Uterus (tissue), 4 donors: Measurements from ENCODE around the gene LPAR1. TPM values are rescaled to one million over a fixed set of nuclear protein-coding genes. Genes with fewer than 3 reads are reported as not detected.

Experiments
- DNase-seq, 2 donors: peaks; one replicate each; pipeline ENCODE4 v3.0.0-alpha.2; 2019 to 2020
- H3K27ac ChIP-seq, 2 donors: fragments of 200-600 bp; sonication (generic); 1 replicate in 1 of 2; 2 replicates in 1 of 2; pipeline ENCODE4 v1.5.1; 2016 to 2018
- H3K27me3 ChIP-seq, 2 donors: fragments of 200-600 bp; sonication (generic); one replicate each; pipeline ENCODE4 v1.5.1; 2018 to 2019; ENCODE audit warnings: control low read depth in 1 of 2
- H3K36me3 ChIP-seq, 2 donors: fragments of 200-600 bp; sonication (generic); one replicate each; pipeline ENCODE4 v1.5.1; 2019; ENCODE audit warnings: control low read depth in 1 of 2
- H3K4me1 ChIP-seq, 2 donors: fragments of 200-600 bp; sonication (generic); one replicate each; pipeline ENCODE4 v1.5.1; 2018 to 2019; ENCODE audit warnings: control low read depth in 1 of 2
- H3K4me3 ChIP-seq, 2 donors: fragments of 200-600 bp; sonication (generic); 1 replicate in 1 of 2; 2 replicates in 1 of 2; pipeline ENCODE4 v1.5.1; 2018 to 2019; ENCODE audit warnings: mild to moderate bottlenecking in 1 of 2
- H3K9me3 ChIP-seq, 2 donors: fragments of 200-600 bp; sonication (generic); one replicate each; pipeline ENCODE4 v1.5.1; 2019; ENCODE audit warnings: control low read depth in 1 of 2
- CTCF ChIP-seq, 4 experiments: fragments of 200-600 bp in 2 of 4; fragments of 450-650 bp in 2 of 4; sonication (generic) in 2 of 4; IDR thresholded peaks; one replicate each; pipeline ENCODE4 v1.5.1; 2016 to 2019; ENCODE audit warnings: antibody characterized with exemption in 4 of 4, mild to moderate bottlenecking in 2 of 4, moderate library complexity in 1 of 4
- POLR2A ChIP-seq, 2 donors: fragments of 450-650 bp; IDR thresholded peaks; one replicate each; pipeline ENCODE4 v1.6.1; 2016; ENCODE audit warnings: antibody characterized with exemption in 2 of 2, mild to moderate bottlenecking in 1 of 2, moderate library complexity in 1 of 2
- intact Hi-C: fragments of 100-400 bp; cut with DNase I; formaldehyde crosslinking; loops from one replicate; pipeline ENCODE4 v1.15.1; 2023; ENCODE audit warnings: low total_unique reads
- total RNA-seq, 4 donors: library from RNA; depleted of rRNA in 3 of 4; stranded (reverse); fragments of >200 nt in 3 of 4; gene quantifications; one replicate each; pipeline versions ENCODE4 v1.1.0 to v1.2.4, GENCODE V29; 2014 to 2023
- donor health status: DM: yes; HTN: yes; CAD: no.

The LPAR1 gene
- total RNA-seq, 4 donors from 2014 or later: 12.3 to 68.0 (median 51.0) TPM

- H3K27ac ChIP-seq: no peak overlapping the region
- no peaks in the 10 kb centered on the region for H3K4me1 ChIP-seq
- intact Hi-C loops: no loop called here
- TF ChIP-seq POLR2A (IDR thresholded peaks at IDR 0.05): no peak
- no peak for TF ChIP-seq CTCF (IDR thresholded peaks at IDR 0.05)
- no peak overlapping the region for H3K4me3 ChIP-seq
- no peaks in the 10 kb centered on the region for H3K27me3 ChIP-seq
- no peaks in the 10 kb centered on the region for H3K36me3 ChIP-seq
- H3K9me3 ChIP-seq: no peaks in the 10 kb centered on the region
- no peak for DNase-seq
These were observed 27.1 kb upstream of the LPAR1 start for GRCh38 chr9:111065414-111065813.

DNA sequence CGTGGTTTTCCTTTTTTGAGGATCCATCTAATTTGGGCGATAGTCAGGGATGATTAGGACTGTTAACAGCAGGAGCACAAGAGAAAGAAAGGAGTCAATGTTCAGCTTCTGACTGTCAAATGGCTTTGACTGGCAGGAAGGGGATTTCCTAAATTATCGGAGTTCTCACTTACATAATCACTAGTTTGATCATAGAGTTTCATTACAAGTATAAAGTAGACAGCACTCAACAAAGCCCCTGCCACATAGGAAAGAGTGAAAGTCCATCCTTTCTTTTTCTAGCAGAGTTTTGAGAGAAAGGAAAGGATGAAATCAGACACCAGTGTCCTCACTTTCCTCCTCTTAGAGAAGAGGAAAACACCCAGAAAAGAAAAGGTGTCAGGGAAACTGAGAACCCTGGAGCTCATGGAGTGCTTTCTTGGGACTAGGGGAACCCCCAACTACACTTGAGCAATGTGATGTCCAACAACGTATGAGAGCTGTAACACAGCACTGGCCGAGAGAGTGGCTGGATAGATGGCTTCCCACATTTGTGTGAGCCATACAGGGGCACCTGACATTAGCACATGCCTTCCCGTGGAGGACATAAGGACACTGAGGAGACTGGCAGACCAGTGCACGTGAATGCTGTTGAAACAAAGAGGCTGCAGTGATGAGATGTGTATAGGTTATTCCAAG lies 26.0 kb upstream of the LPAR1 start:
- no peak overlapping the region for H3K4me3 ChIP-seq
- H3K27me3 ChIP-seq: no peaks in the 10 kb centered on the region
- H3K9me3 ChIP-seq: no peaks in the 10 kb centered on the region
- no peaks in the 10 kb centered on the region for H3K36me3 ChIP-seq
- H3K4me1 ChIP-seq: no peaks in the 10 kb centered on the region
- no peak for TF ChIP-seq POLR2A (IDR thresholded peaks at IDR 0.05)
- no peak for TF ChIP-seq CTCF (IDR thresholded peaks at IDR 0.05)
- DNase-seq: no peak
- H3K27ac ChIP-seq: no peak overlapping the region
- intact Hi-C loops: no loop called here

- Histone ChIP-seq H3K36me3 (no peaks in the 10 kb centered on the region), H3K27me3 (no peaks in the 10 kb centered on the region), H3K27ac (no peak overlapping the region), H3K4me3 (no peak overlapping the region), H3K9me3 (no peaks in the 10 kb centered on the region), H3K4me1 (no peaks in the 10 kb centered on the region)
- TF ChIP-seq POLR2A (IDR thresholded peaks at IDR 0.05) (no peak), CTCF (IDR thresholded peaks at IDR 0.05) (no peak)
- intact Hi-C loops: no loop called here
- no peak for DNase-seq
These were observed 25.1 kb upstream of the LPAR1 start for GRCh38 chr9:111063332-111063731.

DNA sequence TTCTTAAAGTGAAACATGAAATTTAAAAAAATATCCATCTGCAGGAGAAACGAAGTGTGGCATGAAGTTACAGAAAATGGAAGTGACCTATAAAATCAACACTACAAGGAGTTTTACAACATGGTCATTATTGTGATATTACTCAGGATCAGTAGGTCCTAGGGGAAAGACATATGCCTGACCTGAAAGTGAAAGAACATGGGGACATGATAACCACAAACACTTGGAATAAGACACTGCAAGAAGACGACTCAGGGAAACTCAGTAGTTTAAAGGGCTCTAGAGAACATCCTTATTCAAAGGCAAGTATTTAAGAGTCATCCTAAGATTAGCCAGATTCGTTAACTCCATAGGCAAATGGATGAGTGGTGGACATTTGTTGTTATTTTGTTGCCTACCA lies 19.9 kb upstream of the LPAR1 start:
- no peak for DNase-seq
- Histone ChIP-seq H3K9me3 (no peaks in the 10 kb centered on the region), H3K4me1 (no peaks in the 10 kb centered on the region), H3K27me3 (no peaks in the 10 kb centered on the region), H3K36me3 (no peaks in the 10 kb centered on the region), H3K4me3 (no peak overlapping the region), H3K27ac (no peak overlapping the region)
- intact Hi-C loops: no loop called here
- TF ChIP-seq POLR2A (IDR thresholded peaks at IDR 0.05) (no peak), CTCF (IDR thresholded peaks at IDR 0.05) (no peak)

GRCh38 chr9:111056538-111056937 lies 18.3 kb upstream of the LPAR1 start:
- no peak for DNase-seq
- TF ChIP-seq POLR2A (IDR thresholded peaks at IDR 0.05) (no peak), CTCF (IDR thresholded peaks at IDR 0.05) (no peak)
- Histone ChIP-seq H3K27me3 (no peaks in the 10 kb centered on the region), H3K27ac (no peak overlapping the region), H3K4me1 (no peaks in the 10 kb centered on the region), H3K4me3 (no peak overlapping the region), H3K36me3 (no peaks in the 10 kb centered on the region), H3K9me3 (no peaks in the 10 kb centered on the region)
- intact Hi-C loops: no loop called here
